GM18858 (cell line): ENCODE measurements around the gene LEKR1.
A peak's percentile ranks its signal among the peaks of the same experiment; 100 is the strongest.
"Not testable (repeated sequence)": the region's sequence is repeated elsewhere in the genome, so short reads cannot be mapped to it uniquely, and the experiment has no call there.

Experiments used
- ATAC-seq: cut with Tn5 transposase; IDR thresholded peaks from one replicate; pipeline ENCODE4 v1.9.1; 2021; ENCODE audit not compliant: unreplicated experiment

Gene LEKR1

GRCh38 chr3:156826144-156826895 is at the start of gene LEKR1:
TSS of gene LEKR1 (plus strand) at chr3:156826353. CDS start at chr3:156829330, 2,977 bp downstream.
- peak; percentile 73 for ATAC-seq

GRCh38 chr3:156776871-156777270 is 49.3 kb upstream of the LEKR1 start:
- ATAC-seq: no peak

GRCh38 chr3:156781310-156782230 is 44.6 kb upstream of the LEKR1 start:
- no peak for ATAC-seq

- no peak for ATAC-seq
Observed at GRCh38 chr3:156782319-156782718, 43.8 kb upstream of the LEKR1 start.

GRCh38 chr3:156782921-156783320 is 43.2 kb upstream of the LEKR1 start:
- ATAC-seq: no peak

- no peak for ATAC-seq
Observed at GRCh38 chr3:156787001-156787400, 39.2 kb upstream of the LEKR1 start.

GRCh38 chr3:156787926-156788663 is 38.1 kb upstream of the LEKR1 start:
- peak; percentile 75 for ATAC-seq

GRCh38 chr3:156788846-156789245 is 37.3 kb upstream of the LEKR1 start:
- ATAC-seq: no peak

GRCh38 chr3:156790156-156790555 is 36.0 kb upstream of the LEKR1 start:
- no peak for ATAC-seq

GRCh38 chr3:156792114-156792513 is 34.0 kb upstream of the LEKR1 start:
- ATAC-seq: no peak

- no peak for ATAC-seq
Observed at GRCh38 chr3:156792536-156792935, 33.6 kb upstream of the LEKR1 start.

- ATAC-seq: peak; percentile 38
Observed at GRCh38 chr3:156792945-156793344, 33.2 kb upstream of the LEKR1 start.

- ATAC-seq: no peak
Observed at GRCh38 chr3:156793400-156793799, 32.8 kb upstream of the LEKR1 start.

- ATAC-seq: no peak
Observed at GRCh38 chr3:156793851-156794250, 32.3 kb upstream of the LEKR1 start.

GRCh38 chr3:156795890-156796481 is 30.2 kb upstream of the LEKR1 start:
- ATAC-seq: no peak

GRCh38 chr3:156797368-156797767 is 28.8 kb upstream of the LEKR1 start:
- ATAC-seq: no peak

- ATAC-seq: not testable (repeated sequence)
Observed at GRCh38 chr3:156800287-156800686, 25.9 kb upstream of the LEKR1 start.

- ATAC-seq: no peak
Observed at GRCh38 chr3:156801746-156802145, 24.4 kb upstream of the LEKR1 start.

GRCh38 chr3:156802821-156803606 is 23.1 kb upstream of the LEKR1 start:
- no peak for ATAC-seq
